Endodermal cell (in vitro differentiated cells): ENCODE measurements around the gene GOLGA5. TPM values are rescaled to one million over a fixed set of nuclear protein-coding genes. Genes with fewer than 3 reads are reported as not detected.
"Not testable (repeated sequence)": the region's sequence is repeated elsewhere in the genome, so short reads cannot be mapped to it uniquely, and the experiment has no call there.

Source experiments
- DNase-seq: peaks from one replicate; pipeline ENCODE4 v3.0.0-alpha.2; 2017
- H3K27ac ChIP-seq: 2 replicates; pipeline ENCODE4 v1.5.1; 2013; ENCODE audit warnings: mild to moderate bottlenecking, low read depth, low read length, moderate library complexity
- H3K27me3 ChIP-seq: 2 replicates; pipeline ENCODE4 v1.6.1; 2013; ENCODE audit warnings: mild to moderate bottlenecking, low read length, moderate library complexity; ENCODE audit not compliant: insufficient read depth, control insufficient read depth, poor library complexity, severe bottlenecking
- H3K36me3 ChIP-seq: 2 replicates; pipeline ENCODE4 v1.7.0; 2013; ENCODE audit warnings: mild to moderate bottlenecking, low read length, moderate library complexity; ENCODE audit not compliant: control insufficient read depth, insufficient read depth
- H3K4me1 ChIP-seq: one replicate; pipeline ENCODE4 v1.7.0; 2013; ENCODE audit warnings: low read length; ENCODE audit not compliant: control insufficient read depth, insufficient read depth
- H3K4me3 ChIP-seq: 2 replicates; pipeline ENCODE4 v1.5.1; 2013; ENCODE audit warnings: mild to moderate bottlenecking, low read length, moderate library complexity
- H3K9ac ChIP-seq: 2 replicates; pipeline ENCODE4 v1.6.1; 2013; ENCODE audit warnings: mild to moderate bottlenecking, low read length, moderate library complexity; ENCODE audit not compliant: poor library complexity, severe bottlenecking; ENCODE audit errors: extremely low read depth
- H3K9me3 ChIP-seq: 2 replicates; pipeline ENCODE4 v1.6.1; 2013; ENCODE audit warnings: mild to moderate bottlenecking, low read length, moderate library complexity; ENCODE audit not compliant: control insufficient read depth
- H3K27ac Mint-ChIP-seq: 2 replicates; pipeline ENCODE4 v1.8.0; 2020; ENCODE audit warnings: mixed read lengths
- H3K27me3 Mint-ChIP-seq: 2 replicates; pipeline ENCODE4 v1.8.0; 2021; ENCODE audit warnings: mild to moderate bottlenecking, mixed read lengths; ENCODE audit not compliant: insufficient read depth
- H3K36me3 Mint-ChIP-seq: 2 replicates; pipeline ENCODE4 v1.8.0; 2020; ENCODE audit warnings: low read depth, mixed read lengths
- H3K4me1 Mint-ChIP-seq: 2 replicates; pipeline ENCODE4 v1.8.0; 2020; ENCODE audit warnings: mixed read lengths
- H3K4me3 Mint-ChIP-seq: 2 replicates; pipeline ENCODE4 v1.8.0; 2020; ENCODE audit warnings: mild to moderate bottlenecking, moderate library complexity, mixed read lengths
- H3K9me3 Mint-ChIP-seq: 2 replicates; pipeline ENCODE4 v1.8.0; 2020; ENCODE audit warnings: mild to moderate bottlenecking, mixed read lengths
- CTCF ChIP-seq: fragments of 200-600 bp; sonication (generic); conservative IDR thresholded peaks from 2 replicates; pipeline ENCODE4 v1.5.0; 2021; ENCODE audit warnings: antibody characterized with exemption, mild to moderate bottlenecking
- WGBS, 2 experiments: methylation state at CpG; one replicate each; pipeline versions ENCODE4 v1.1.5 to v1.1.7; 2013; ENCODE audit warnings: missing lambda C conversion rate in 2 of 2, mixed read lengths in 1 of 2; ENCODE audit not compliant: insufficient coverage in 1 of 2, insufficient read length in 1 of 2; 5-methylcytosine and 5-hydroxymethylcytosine counted together
- total RNA-seq, 2 donors: library from RNA; stranded (reverse); fragmentation: NEBNext Ultra II Directional in 1 of 2; extraction: Animal tissue kit (Norgen Biotek cat#: 25700) in 1 of 2; gene quantifications; 2 replicates in 1 of 2; 3 replicates in 1 of 2; pipeline ENCODE4 v1.2.1, GENCODE V29; 2021

GOLGA5 gene
- total RNA-seq, 2 donors from 2014 or later = 29.3 to 41.1 TPM

- peaks cover 24% of the 10 kb centered on the region for H3K9me3 ChIP-seq
- WGBS, 2 experiments = 72% methylated on average over 2 of the region's 2 CpGs; no CpG with 5 or more reads in 1 of the 2 experiments
- no peak overlapping the region for H3K27ac ChIP-seq
- no peak overlapping the region for H3K4me3 ChIP-seq
- peaks cover 28% of the 10 kb centered on the region for H3K9me3 Mint-ChIP-seq
- peaks cover 2% of the 10 kb centered on the region for H3K36me3 Mint-ChIP-seq
- no peak overlapping the region for H3K4me3 Mint-ChIP-seq
- H3K36me3 ChIP-seq = no peaks in the 10 kb centered on the region
- no peaks in the 10 kb centered on the region for H3K27me3 ChIP-seq
- no peaks in the 10 kb centered on the region for H3K4me1 ChIP-seq
- no peaks in the 10 kb centered on the region for H3K27me3 Mint-ChIP-seq
- no peak for TF ChIP-seq CTCF
- H3K27ac Mint-ChIP-seq = no peak overlapping the region
- no peak overlapping the region for H3K9ac ChIP-seq
- no peak for DNase-seq
- peaks cover 9% of the 10 kb centered on the region for H3K4me1 Mint-ChIP-seq
Observed at GRCh38 chr14:92847749-92848148, 53.6 kb downstream of the GOLGA5 start.

GRCh38 chr14:92848887-92849286 lies 54.8 kb downstream of the GOLGA5 start:
- Histone ChIP-seq H3K27me3 (no peaks in the 10 kb centered on the region), H3K36me3 (no peaks in the 10 kb centered on the region), H3K4me1 (no peaks in the 10 kb centered on the region), H3K9ac (no peak overlapping the region), H3K4me3 (no peak overlapping the region), H3K27ac (no peak overlapping the region), H3K9me3 (peaks cover 29% of the 10 kb centered on the region)
- no peak for TF ChIP-seq CTCF
- DNase-seq = no peak
- Mint-ChIP-seq H3K9me3 (peaks cover 40% of the 10 kb centered on the region), H3K4me1 (peaks cover 9% of the 10 kb centered on the region), H3K36me3 (peaks cover 3% of the 10 kb centered on the region), H3K4me3 (no peak overlapping the region), H3K27ac (no peak overlapping the region), H3K27me3 (no peaks in the 10 kb centered on the region)
- WGBS, 2 experiments = 85 to 87% methylated on average over 4 of the region's 4 CpGs

- peaks cover 3% of the 10 kb centered on the region for H3K36me3 Mint-ChIP-seq
- H3K27me3 Mint-ChIP-seq = peaks cover 8% of the 10 kb centered on the region
Observed at GRCh38 chr14:92850492-92850891, 56.4 kb downstream of the GOLGA5 start.

GRCh38 chr14:92853136-92853535 lies 59.0 kb downstream of the GOLGA5 start:
- WGBS, 2 experiments = 80 to 86% methylated on average over 1 to 8 of the region's 8 CpGs
- H3K36me3 Mint-ChIP-seq, DNase-seq, H3K4me3 ChIP-seq, H3K9ac ChIP-seq, H3K4me1 ChIP-seq, H3K4me3 Mint-ChIP-seq, H3K27me3 ChIP-seq, H3K36me3 ChIP-seq, H3K4me1 Mint-ChIP-seq, H3K27ac ChIP-seq, H3K27ac Mint-ChIP-seq: not testable (repeated sequence)
- Mint-ChIP-seq H3K9me3 (peaks cover 45% of the 10 kb centered on the region), H3K27me3 (peaks cover 12% of the 10 kb centered on the region)
- peaks cover 29% of the 10 kb centered on the region for H3K9me3 ChIP-seq

More at GRCh38 chr14:92850492-92850891, 56.4 kb downstream of the GOLGA5 start:
- Mint-ChIP-seq H3K27ac (no peak overlapping the region), H3K9me3 (peaks cover 45% of the 10 kb centered on the region), H3K4me1 (peaks cover 9% of the 10 kb centered on the region), H3K4me3 (no peak overlapping the region)
- 89% methylated on average over 2 of the region's 2 CpGs; no CpG with 5 or more reads in 1 of the 2 experiments for WGBS, 2 experiments
- no peaks in the 10 kb centered on the region for H3K27me3 ChIP-seq
- H3K27ac ChIP-seq = no peak overlapping the region
- no peak for TF ChIP-seq CTCF
- DNase-seq = no peak
- H3K4me3 ChIP-seq = no peak overlapping the region
- H3K4me1 ChIP-seq = no peaks in the 10 kb centered on the region
- peaks cover 29% of the 10 kb centered on the region for H3K9me3 ChIP-seq
- no peaks in the 10 kb centered on the region for H3K36me3 ChIP-seq
- H3K9ac ChIP-seq = no peak overlapping the region
